GF-D8 (cell line): ENCODE data around the gene ABCA6.
"Not testable (repeated sequence)": the region's sequence is repeated elsewhere in the genome, so short reads cannot be mapped to it uniquely, and the experiment has no call there.

Source experiments
- DNase-seq: peaks from one replicate; lab custom pipeline; 2025; lab: John Stamatoyannopoulos, UW

The ABCA6 gene

DNA sequence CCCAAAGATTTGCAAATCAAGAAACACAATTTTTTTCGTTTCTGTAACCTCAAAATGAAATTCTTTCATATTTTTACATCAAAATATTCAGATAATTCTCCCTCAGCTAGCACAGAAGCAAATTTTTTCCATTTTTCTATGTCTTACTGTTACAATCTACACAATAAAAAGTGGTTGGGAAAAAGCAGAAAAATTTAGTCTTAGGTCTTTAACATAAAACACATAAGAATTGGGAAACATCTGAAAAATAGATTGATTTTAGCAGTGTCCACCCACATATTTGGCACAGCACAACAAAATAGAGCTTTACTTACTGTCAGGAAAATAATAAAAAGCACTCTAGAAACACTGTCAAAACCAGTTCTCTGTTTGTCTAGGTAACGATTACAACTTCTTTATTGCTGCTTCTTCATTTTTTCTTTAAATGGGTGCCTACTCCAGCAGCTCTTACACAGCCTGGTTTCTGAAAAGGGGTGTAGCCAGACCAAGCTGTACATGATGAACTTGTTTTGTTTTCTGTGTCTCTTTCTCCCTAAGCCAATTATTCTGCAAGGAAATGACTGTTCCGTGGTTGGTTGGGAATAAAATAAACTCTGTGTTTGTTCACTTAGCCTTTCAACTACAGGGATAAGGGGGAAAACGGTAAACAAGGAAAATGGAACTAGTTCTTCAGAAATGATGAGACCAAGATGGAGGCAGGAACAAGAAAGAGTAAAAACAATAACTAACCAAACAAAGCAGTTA is at the start of gene ABCA6:
ABCA6 (minus strand) TSS at position 465 of the 744 bp plus-strand sequence. CDS start 1,192 bp downstream, outside the sequence.
- no peak for DNase-seq

- DNase-seq: no peak
Measured at GRCh38 chr17:69188796-69189195, 47.1 kb upstream of the ABCA6 start.

- no peak for DNase-seq
Measured at GRCh38 chr17:69188064-69188463, 46.4 kb upstream of the ABCA6 start.

GRCh38 chr17:69187294-69187693 is 45.6 kb upstream of the ABCA6 start:
- DNase-seq: no peak

- no peak for DNase-seq
Measured at GRCh38 chr17:69179227-69179952, 37.7 kb upstream of the ABCA6 start.

- DNase-seq: no peak
Measured at GRCh38 chr17:69176457-69176795, 34.7 kb upstream of the ABCA6 start.

DNA sequence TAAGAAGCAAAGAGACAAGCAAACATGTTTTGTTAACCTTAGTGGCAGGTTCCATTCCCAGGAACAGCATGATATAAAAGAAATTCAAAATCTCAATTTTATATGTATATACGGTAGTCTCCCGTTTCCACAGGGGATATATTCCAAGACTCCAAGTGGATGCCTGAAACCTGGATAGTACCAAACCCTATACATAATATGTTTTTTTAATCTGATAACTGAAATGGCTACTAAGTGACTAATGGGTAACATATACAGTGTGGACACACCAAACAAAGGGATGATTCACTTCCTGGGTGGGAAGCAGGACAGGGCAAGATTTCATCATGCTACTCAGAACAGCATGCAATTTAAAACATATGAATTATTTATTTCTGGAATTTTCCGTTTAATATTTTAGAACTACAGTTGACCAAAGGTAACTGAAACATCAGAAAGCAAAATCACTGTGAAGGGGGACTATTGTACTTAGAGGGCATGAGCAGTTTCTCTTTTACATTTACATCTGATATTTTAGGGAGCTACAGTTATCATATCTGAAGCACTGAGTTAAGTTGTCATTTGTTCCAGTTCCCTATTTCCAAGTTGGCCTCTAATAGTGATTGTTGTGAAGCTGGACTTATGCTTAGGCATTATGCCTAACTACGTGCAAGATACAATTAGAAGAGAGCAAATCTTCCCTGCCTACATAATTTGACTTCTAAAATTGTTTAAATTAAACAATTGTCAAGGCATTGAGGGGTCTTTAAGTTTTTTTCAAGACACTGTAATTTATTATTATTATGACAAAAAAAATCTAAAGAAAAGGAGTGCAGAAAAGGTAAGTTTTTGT is 34.1 kb upstream of the ABCA6 start:
- no peak for DNase-seq

- DNase-seq: no peak
Measured at GRCh38 chr17:69175262-69175624, 33.5 kb upstream of the ABCA6 start.

DNA sequence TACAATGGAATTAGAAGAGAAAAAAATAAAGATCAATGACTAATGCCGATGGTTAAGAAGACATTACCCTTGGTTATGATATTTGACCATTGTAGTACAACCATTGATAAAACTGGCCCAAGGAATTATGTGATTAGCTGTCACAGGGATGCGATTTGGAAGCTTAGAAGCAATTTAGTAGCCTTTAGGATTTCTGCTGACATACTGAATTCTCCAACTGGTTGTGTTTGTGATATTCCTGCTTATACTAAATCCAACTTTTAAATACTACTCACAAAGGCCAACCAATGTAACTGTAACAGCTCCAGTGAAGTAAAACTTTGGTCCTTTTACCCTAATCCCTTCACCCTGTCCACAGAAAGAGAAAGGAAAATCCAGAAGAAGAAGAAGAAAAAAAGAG is 31.4 kb upstream of the ABCA6 start:
- DNase-seq: no peak

DNA sequence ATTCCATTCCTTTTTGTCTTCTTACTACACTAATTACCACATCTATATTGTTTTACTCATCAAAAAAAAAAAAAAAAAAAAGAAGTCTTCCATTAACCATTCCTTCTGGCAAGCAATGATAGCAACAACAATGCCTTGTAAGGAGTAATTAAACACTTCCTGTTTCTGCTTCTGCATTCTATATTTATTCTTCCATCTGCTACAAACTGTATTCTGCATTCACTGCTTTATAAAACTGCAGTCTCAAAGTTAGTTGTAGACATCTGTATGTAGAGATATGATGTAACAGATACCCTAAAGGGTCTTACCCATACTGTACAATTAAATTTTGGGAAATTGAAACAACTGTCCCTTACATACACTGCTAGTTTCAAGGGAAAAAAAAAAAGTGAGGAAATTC is 28.7 kb upstream of the ABCA6 start:
- DNase-seq: no peak

- not testable (repeated sequence) for DNase-seq
Measured at GRCh38 chr17:69168642-69169041, 26.9 kb upstream of the ABCA6 start.

GRCh38 chr17:69166957-69167356 is 25.3 kb upstream of the ABCA6 start:
- no peak for DNase-seq

DNA sequence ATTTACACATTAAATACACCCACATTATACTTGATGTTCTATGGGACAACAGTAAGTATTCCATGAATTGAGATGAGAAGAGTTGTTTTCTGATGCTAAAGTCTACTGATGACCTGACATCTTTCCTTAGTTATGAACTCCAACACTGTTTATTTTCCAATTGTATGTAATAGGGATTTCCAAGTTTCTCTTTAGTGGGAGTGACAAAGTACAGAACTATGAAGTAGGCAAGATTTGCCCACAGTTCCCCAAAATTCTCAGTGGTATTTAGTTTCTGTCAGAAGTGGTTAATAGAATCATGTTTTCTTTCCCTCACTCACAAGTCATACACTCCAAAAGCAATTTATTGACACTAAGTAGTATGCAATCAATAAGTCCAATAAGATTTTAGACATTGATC is 22.5 kb upstream of the ABCA6 start:
- no peak for DNase-seq

DNA sequence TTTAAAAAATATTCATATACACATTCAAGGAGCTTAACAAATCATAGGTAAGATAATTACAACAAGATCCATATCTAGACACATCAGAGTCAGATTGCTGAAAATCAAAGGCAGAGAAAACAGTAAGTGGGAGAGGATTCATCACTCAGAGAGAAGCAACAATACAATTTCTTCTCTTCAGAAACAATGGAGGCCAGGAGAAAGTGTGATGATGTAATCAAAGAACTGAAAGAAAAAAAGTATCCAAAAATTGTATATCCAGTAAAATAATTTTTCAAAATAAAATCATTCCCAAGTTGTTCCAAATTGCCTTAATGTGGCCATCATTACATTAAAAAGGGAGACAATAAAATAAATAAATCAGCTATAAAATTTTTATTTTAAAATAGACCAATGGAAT is 17.7 kb upstream of the ABCA6 start:
- no peak for DNase-seq

DNA sequence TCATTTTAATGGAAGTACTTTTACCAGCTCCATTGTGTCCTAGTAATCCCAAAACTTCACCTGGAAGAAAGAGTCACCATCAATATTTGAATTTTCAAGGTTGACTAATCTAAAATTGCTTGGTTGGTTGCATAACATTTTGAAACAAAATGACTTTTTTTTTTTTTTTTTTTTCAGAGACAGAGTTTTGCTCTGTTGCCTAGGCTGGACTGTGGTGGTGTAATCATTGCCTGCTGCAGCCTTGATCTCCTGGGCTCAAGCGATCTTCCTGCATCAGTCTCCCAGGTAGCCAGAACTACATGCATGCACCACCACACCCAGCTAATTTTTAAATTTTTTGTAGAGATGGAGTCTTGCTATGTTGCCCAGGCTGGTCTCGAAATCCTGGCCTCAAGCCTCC is 12.6 kb upstream of the ABCA6 start:
- no peak for DNase-seq

- no peak for DNase-seq
Measured at GRCh38 chr17:69150333-69150732, 8.6 kb upstream of the ABCA6 start.

GRCh38 chr17:69147460-69147859 is 5.8 kb upstream of the ABCA6 start:
- no peak for DNase-seq

GRCh38 chr17:69144331-69145255 is 2.9 kb upstream of the ABCA6 start:
- no peak for DNase-seq

DNA sequence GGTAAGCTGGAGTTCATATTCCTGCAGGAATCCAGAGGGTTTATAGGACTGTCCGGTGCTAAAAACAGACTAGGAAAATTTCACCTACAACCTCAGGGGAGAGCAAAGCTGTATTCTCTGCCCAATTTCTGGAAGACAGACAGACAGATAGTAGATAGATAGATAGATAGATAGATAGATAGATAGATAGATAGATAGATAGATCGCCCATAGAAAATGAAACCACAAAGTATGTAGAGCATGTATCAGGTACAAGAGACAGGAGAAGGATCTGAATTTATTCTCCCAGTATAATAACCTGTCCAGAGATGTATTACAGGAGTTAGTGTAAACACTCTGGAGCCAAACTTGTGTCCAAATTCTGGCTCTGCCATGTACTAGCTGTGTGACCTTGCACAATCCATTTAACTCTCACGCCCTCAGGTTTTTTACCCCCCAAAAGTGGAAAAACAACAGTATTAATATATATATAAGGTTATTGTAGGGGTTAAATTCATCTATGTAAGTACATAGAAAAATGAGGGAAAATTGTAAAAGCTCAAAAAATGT is 2.1 kb upstream of the ABCA6 start:
- DNase-seq: no peak

DNA sequence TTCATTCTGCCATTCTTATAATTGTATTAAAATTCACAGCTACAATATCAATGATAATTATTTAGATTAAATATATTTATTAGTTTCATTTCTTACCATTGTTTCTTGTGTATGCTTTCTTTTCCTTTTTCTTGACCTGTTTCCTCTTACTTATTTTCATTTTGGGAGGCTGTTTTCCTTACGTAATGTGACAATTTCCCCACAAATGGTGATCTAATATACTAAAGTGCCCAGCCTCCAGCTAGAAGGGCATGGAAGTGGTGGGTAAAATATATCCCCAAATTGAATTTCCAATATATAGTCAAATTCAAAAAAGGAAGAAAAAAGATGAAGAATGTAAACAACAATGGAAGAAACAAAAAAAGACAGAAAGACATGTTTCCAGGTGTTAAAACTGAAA is 1.5 kb upstream of the ABCA6 start:
- no peak for DNase-seq

DNA sequence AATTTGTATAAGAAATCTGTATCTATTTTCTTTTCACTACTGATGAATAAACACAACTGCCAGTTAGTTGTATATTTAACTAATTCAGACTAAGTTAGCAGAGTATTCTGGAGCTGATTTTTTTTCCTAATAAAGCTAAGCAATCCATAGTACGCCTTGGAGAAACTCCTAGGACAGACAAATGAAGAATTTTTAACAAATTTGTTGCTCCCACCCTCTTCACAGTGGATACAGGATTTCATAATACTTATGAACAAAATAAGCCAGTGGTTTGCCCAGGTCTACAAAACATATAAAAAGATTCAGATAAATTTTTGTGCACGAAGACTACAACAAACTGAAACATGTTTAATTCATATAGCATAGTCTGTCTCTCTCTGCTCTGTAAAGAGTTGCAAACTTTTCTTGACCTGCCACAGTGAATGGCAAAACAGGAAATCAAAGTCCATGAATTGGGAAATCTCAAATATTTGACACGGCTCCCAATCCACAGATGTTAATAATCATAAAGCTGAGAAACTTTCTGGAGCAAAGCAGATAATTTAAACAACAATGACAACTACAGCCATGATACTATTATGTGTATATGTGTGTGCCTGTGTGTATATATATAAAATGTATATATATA is 594 bp upstream of the ABCA6 start:
- no peak for DNase-seq
